Progenitor cell of endocrine pancreas (in vitro differentiated cells): ENCODE measurements around the gene RNF168. TPM values are rescaled to one million over a fixed set of nuclear protein-coding genes. Genes with fewer than 3 reads are reported as not detected.

Experiments used
- DNase-seq: peaks from one replicate; pipeline ENCODE4 v3.0.0; 2021; ENCODE audit warnings: low spot score; ENCODE audit not compliant: unreplicated experiment
- H3K27ac Mint-ChIP-seq: 2 replicates; pipeline ENCODE4 v1.8.0; 2021; ENCODE audit warnings: mild to moderate bottlenecking, moderate library complexity, mixed read lengths
- H3K27me3 Mint-ChIP-seq: 2 replicates; pipeline ENCODE4 v1.8.0; 2021; ENCODE audit warnings: mixed read lengths
- H3K36me3 Mint-ChIP-seq: 2 replicates; pipeline ENCODE4 v1.8.0; 2022; ENCODE audit warnings: mixed read lengths; ENCODE audit not compliant: insufficient read depth
- H3K4me1 Mint-ChIP-seq: 2 replicates; pipeline ENCODE4 v1.8.0; 2021; ENCODE audit warnings: low read depth, mixed read lengths
- H3K4me3 Mint-ChIP-seq: 2 replicates; pipeline ENCODE4 v1.8.0; 2021; ENCODE audit warnings: low read depth, mild to moderate bottlenecking, moderate library complexity, mixed read lengths
- H3K9me3 Mint-ChIP-seq: 2 replicates; pipeline ENCODE4 v1.8.0; 2021; ENCODE audit warnings: low read depth, mixed read lengths
- CTCF ChIP-seq: fragments of 200-600 bp; sonication (generic); IDR thresholded peaks from one replicate; pipeline ENCODE4 v1.5.0; 2021; ENCODE audit warnings: antibody characterized with exemption, mild to moderate bottlenecking; ENCODE audit not compliant: unreplicated experiment
- total RNA-seq: library from RNA; stranded (reverse); gene quantifications from 2 replicates; pipeline ENCODE4 v1.2.1, GENCODE V29; 2021

The RNF168 gene
- total RNA-seq, 1 donor from 2014 or later: 26.4 TPM

GRCh38 chr3:196496183-196496582 is 7.4 kb downstream of the RNF168 start:
- DNase-seq: no peak
- no peak for TF ChIP-seq CTCF
- Mint-ChIP-seq H3K4me1 (peaks cover 11% of the 10 kb centered on the region), H3K27ac (no peak overlapping the region), H3K9me3 (no peaks in the 10 kb centered on the region), H3K4me3 (no peak overlapping the region), H3K27me3 (no peaks in the 10 kb centered on the region), H3K36me3 (peaks cover 4% of the 10 kb centered on the region)

GRCh38 chr3:196493292-196493691 is 10.3 kb downstream of the RNF168 start:
- TF ChIP-seq CTCF: no peak
- H3K4me3 Mint-ChIP-seq: no peak overlapping the region
- DNase-seq: no peak
- no peaks in the 10 kb centered on the region for H3K27me3 Mint-ChIP-seq
- no peak overlapping the region for H3K27ac Mint-ChIP-seq
- no peaks in the 10 kb centered on the region for H3K4me1 Mint-ChIP-seq
- peaks cover under 1% of the 10 kb centered on the region for H3K36me3 Mint-ChIP-seq
- no peaks in the 10 kb centered on the region for H3K9me3 Mint-ChIP-seq

- Mint-ChIP-seq H3K4me1 (no peaks in the 10 kb centered on the region), H3K36me3 (peaks cover 3% of the 10 kb centered on the region), H3K27ac (no peak overlapping the region), H3K27me3 (no peaks in the 10 kb centered on the region), H3K9me3 (no peaks in the 10 kb centered on the region), H3K4me3 (no peak overlapping the region)
- TF ChIP-seq CTCF: no peak
- DNase-seq: no peak
Measured at GRCh38 chr3:196492080-196492479, 11.5 kb downstream of the RNF168 start.

GRCh38 chr3:196489747-196490146 is 13.8 kb downstream of the RNF168 start:
- H3K27me3 Mint-ChIP-seq: no peaks in the 10 kb centered on the region
- H3K27ac Mint-ChIP-seq: no peak overlapping the region
- H3K4me3 Mint-ChIP-seq: no peak overlapping the region
- H3K36me3 Mint-ChIP-seq: peaks cover 8% of the 10 kb centered on the region
- H3K9me3 Mint-ChIP-seq: no peaks in the 10 kb centered on the region
- TF ChIP-seq CTCF: no peak
- no peak for DNase-seq
- H3K4me1 Mint-ChIP-seq: no peaks in the 10 kb centered on the region

GRCh38 chr3:196486263-196486662 is 17.3 kb downstream of the RNF168 start:
- Mint-ChIP-seq H3K27me3 (no peaks in the 10 kb centered on the region), H3K27ac (peak overlapping the region; percentile 7), H3K36me3 (peaks cover 18% of the 10 kb centered on the region), H3K4me3 (no peak overlapping the region), H3K4me1 (peaks cover 3% of the 10 kb centered on the region), H3K9me3 (no peaks in the 10 kb centered on the region)
- no peak for DNase-seq
- peak; percentile 29 for TF ChIP-seq CTCF
